ENCODE measurements around the gene C2orf74. TPM values are rescaled to one million over a fixed set of nuclear protein-coding genes. Genes with fewer than 3 reads are reported as not detected.
"Not testable (repeated sequence)": the region's sequence is repeated elsewhere in the genome, so short reads cannot be mapped to it uniquely, and the experiment has no call there.

The C2orf74 gene
- total RNA-seq, 1 experiment from 2014 or later = 8.1 TPM

- Mint-ChIP-seq H3K36me3 (peaks cover 78% of the 10 kb centered on the region), H3K4me3 (no peak overlapping the region), H3K4me1 (peaks cover 12% of the 10 kb centered on the region), H3K9me3 (no peaks in the 10 kb centered on the region), H3K27ac (no peak overlapping the region), H3K27me3 (ENCODE audit: low read depth) (no peaks in the 10 kb centered on the region)
- no peak for DNase-seq (ENCODE audit: low spot score)
- ChIA-PET CTCF (no interaction called here), POLR2A (no interaction called here)
- TF ChIP-seq SMAD3 (CRISPR knock-in tag; IDR thresholded peaks at IDR 0.05; ENCODE audit: borderline replicate concordance) (no peak), EMX1 (CRISPR knock-in tag; IDR thresholded peaks at IDR 0.05) (no peak), SP1 (CRISPR knock-in tag; conservative IDR thresholded peaks at IDR 0.05) (no peak), ZNF671 (CRISPR knock-in tag; IDR thresholded peaks at IDR 0.05) (no peak), ZNF121 (CRISPR knock-in tag; IDR thresholded peaks at IDR 0.05) (no peak), ZNF423 (CRISPR knock-in tag; IDR thresholded peaks at IDR 0.05) (no peak), RORB (CRISPR knock-in tag; IDR thresholded peaks at IDR 0.05) (no peak), GRHL2 (CRISPR knock-in tag; IDR thresholded peaks at IDR 0.05; ENCODE audit: insufficient replicate concordance, severe bottlenecking) (no peak), ATF2 (CRISPR knock-in tag; IDR thresholded peaks at IDR 0.05; ENCODE audit: borderline replicate concordance, low read depth) (no peak), FOXP1 (CRISPR knock-in tag; IDR thresholded peaks at IDR 0.05; ENCODE audit: borderline replicate concordance) (no peak), NR2C2 (CRISPR knock-in tag; IDR thresholded peaks at IDR 0.05) (no peak), ZNF317 (CRISPR knock-in tag; IDR thresholded peaks at IDR 0.05; ENCODE audit: borderline replicate concordance, low read depth) (no peak), FOXP4 (CRISPR knock-in tag; IDR thresholded peaks at IDR 0.05) (no peak), TEAD4 (CRISPR knock-in tag; IDR thresholded peaks at IDR 0.05) (no peak)
- no peak for ATAC-seq
Observed at GRCh38 chr2:61187085-61187484, 25.1 kb downstream of the C2orf74 start.

- H3K27ac Mint-ChIP-seq = peak overlapping the region; percentile 63; the same call in 1 of the 2 replicates
- no peaks in the 10 kb centered on the region for H3K4me1 Mint-ChIP-seq
- H3K27me3 Mint-ChIP-seq (ENCODE audit: low read depth) = no peaks in the 10 kb centered on the region
- H3K9me3 Mint-ChIP-seq = no peaks in the 10 kb centered on the region
- DNase-seq (ENCODE audit: low spot score) (no peak), ATAC-seq (no peak)
- TF ChIP-seq ESRRA (CRISPR knock-in tag; IDR thresholded peaks at IDR 0.05; ENCODE audit: borderline replicate concordance) (no peak), ATF6 (CRISPR knock-in tag; IDR thresholded peaks at IDR 0.05) (no peak), HMGA2 (CRISPR knock-in tag; IDR thresholded peaks at IDR 0.05) (no peak), JAZF1 (CRISPR knock-in tag; IDR thresholded peaks at IDR 0.05) (no peak), RELA (CRISPR knock-in tag; IDR thresholded peaks at IDR 0.05; ENCODE audit: borderline replicate concordance) (no peak), CDX4 (CRISPR knock-in tag; IDR thresholded peaks at IDR 0.05; ENCODE audit: borderline replicate concordance) (no peak), NFYB (CRISPR knock-in tag; conservative IDR thresholded peaks at IDR 0.05; ENCODE audit: low read depth) (no peak), CREB1 (CRISPR knock-in tag; IDR thresholded peaks at IDR 0.05) (no peak), ZMAT4 (CRISPR knock-in tag; IDR thresholded peaks at IDR 0.05) (no peak), MAX (CRISPR knock-in tag; IDR thresholded peaks at IDR 0.05) (no peak), NR2C2 (CRISPR knock-in tag; IDR thresholded peaks at IDR 0.05) (no peak), IRF2 (CRISPR knock-in tag; IDR thresholded peaks at IDR 0.05; ENCODE audit: borderline replicate concordance, low read depth) (no peak)
- CTCF ChIA-PET = interaction anchor here (0.5 kb wide), 1 partner anchor 23 kb away, joined by 3 read pairs; no protein-coding TSS in a partner anchor
- H3K36me3 Mint-ChIP-seq = peaks cover 18% of the 10 kb centered on the region
- no peak overlapping the region for H3K4me3 Mint-ChIP-seq
- POLR2A ChIA-PET = no interaction called here
Observed at GRCh38 chr2:61193670-61194561, 31.9 kb downstream of the C2orf74 start.

GRCh38 chr2:61194646-61195045 is 32.7 kb downstream of the C2orf74 start:
- H3K4me1 Mint-ChIP-seq; H3K27ac Mint-ChIP-seq; CTCF ChIA-PET; DNase-seq (ENCODE audit: low spot score); POLR2A ChIA-PET; ATAC-seq; H3K4me3 Mint-ChIP-seq; H3K27me3 Mint-ChIP-seq (ENCODE audit: low read depth); H3K9me3 Mint-ChIP-seq: not testable (repeated sequence)
- peaks cover 14% of the 10 kb centered on the region for H3K36me3 Mint-ChIP-seq

Measured in WTC11 (cell line).